Measurements from ENCODE around the gene SLC35F3. TPM values are rescaled to one million over a fixed set of nuclear protein-coding genes. Genes with fewer than 3 reads are reported as not detected.

SLC35F3 gene
- total RNA-seq, 2 experiments from 2014 or later = 0.08 TPM; not detected in 1

- H3K27ac ChIP-seq (ENCODE audit: low read depth in 1 of 2, low read length in 2 of 2) = no peak overlapping the region
- ATAC-seq (ENCODE audit: poor library complexity) (no peak), DNase-seq (no peak)
- H3K27me3 ChIP-seq (ENCODE audit: control insufficient read depth in 1 of 2, insufficient read depth in 2 of 2, low read length in 2 of 2) = peaks cover 2 to 3% of the 10 kb centered on the region in 2 experiments
- ChIA-PET CTCF (no interaction called here), POLR2A (no interaction called here)
- Mint-ChIP-seq H3K36me3 (ENCODE audit: low read depth) (no peaks in the 10 kb centered on the region), H3K4me3 (no peak overlapping the region), H3K27ac (no peak overlapping the region), H3K27me3 (peaks cover 15% of the 10 kb centered on the region), H3K4me1 (ENCODE audit: low read depth) (no peaks in the 10 kb centered on the region), H3K9me3 (no peaks in the 10 kb centered on the region)
- no peak for TF ChIP-seq CTCF (IDR thresholded peaks at IDR 0.05)
- intact Hi-C loops (cut with DNase I, micrococcal nuclease) = no loop called here
- H3K36me3 ChIP-seq (ENCODE audit: insufficient read depth, low read length) = no peaks in the 10 kb centered on the region
- no peaks in the 10 kb centered on the region for H3K4me1 ChIP-seq (ENCODE audit: insufficient read depth, low read length)
- H3K9me3 ChIP-seq (ENCODE audit: control insufficient read depth in 1 of 2, insufficient read depth in 1 of 2, low read length in 2 of 2) = no peaks in the 10 kb centered on the region
- H3K4me3 ChIP-seq (ENCODE audit: low read length) = no peak overlapping the region
Measured at GRCh38 chr1:233972563-233972950, 68.1 kb downstream of the SLC35F3 start.

GRCh38 chr1:233972951-233973635 lies 68.6 kb downstream of the SLC35F3 start:
- intact Hi-C loops (cut with DNase I, micrococcal nuclease) = no loop called here
- H3K36me3 Mint-ChIP-seq (ENCODE audit: low read depth) = no peaks in the 10 kb centered on the region
- DNase-seq (no peak), ATAC-seq (ENCODE audit: poor library complexity) (no peak)
- H3K9me3 Mint-ChIP-seq = no peaks in the 10 kb centered on the region
- no peaks in the 10 kb centered on the region for H3K4me1 Mint-ChIP-seq (ENCODE audit: low read depth)
- H3K4me1 ChIP-seq (ENCODE audit: insufficient read depth, low read length) = no peaks in the 10 kb centered on the region
- no peak for TF ChIP-seq CTCF (IDR thresholded peaks at IDR 0.05)
- no peaks in the 10 kb centered on the region for H3K36me3 ChIP-seq (ENCODE audit: insufficient read depth, low read length)
- H3K27me3 Mint-ChIP-seq = peaks cover 12% of the 10 kb centered on the region
- H3K27me3 ChIP-seq (ENCODE audit: control insufficient read depth in 1 of 2, insufficient read depth in 2 of 2, low read length in 2 of 2) = peaks cover 2 to 3% of the 10 kb centered on the region in 2 experiments
- H3K4me3 ChIP-seq (ENCODE audit: low read length) = no peak overlapping the region
- H3K27ac Mint-ChIP-seq = no peak overlapping the region
- ChIA-PET CTCF (no interaction called here), POLR2A (no interaction called here)
- H3K27ac ChIP-seq (ENCODE audit: low read depth in 1 of 2, low read length in 2 of 2) = no peak overlapping the region
- H3K9me3 ChIP-seq (ENCODE audit: control insufficient read depth in 1 of 2, insufficient read depth in 1 of 2, low read length in 2 of 2) = no peaks in the 10 kb centered on the region
- no peak overlapping the region for H3K4me3 Mint-ChIP-seq

GRCh38 chr1:233975486-233975885 lies 71.0 kb downstream of the SLC35F3 start:
- Histone ChIP-seq H3K36me3 (ENCODE audit: insufficient read depth, low read length) (no peaks in the 10 kb centered on the region), H3K27ac (ENCODE audit: low read depth in 1 of 2, low read length in 2 of 2) (no peak overlapping the region), H3K27me3 (ENCODE audit: control insufficient read depth in 1 of 2, insufficient read depth in 2 of 2, low read length in 2 of 2) (peaks cover 0 to 3% of the 10 kb centered on the region in 2 experiments), H3K4me1 (ENCODE audit: insufficient read depth, low read length) (no peaks in the 10 kb centered on the region), H3K4me3 (ENCODE audit: low read length) (no peak overlapping the region), H3K9me3 (ENCODE audit: control insufficient read depth in 1 of 2, insufficient read depth in 1 of 2, low read length in 2 of 2) (no peaks in the 10 kb centered on the region)
- H3K27me3 Mint-ChIP-seq = peaks cover 11% of the 10 kb centered on the region
- intact Hi-C loops (cut with DNase I, micrococcal nuclease) = no loop called here
- ChIA-PET CTCF (no interaction called here), POLR2A (no interaction called here)
- no peak for DNase-seq
- H3K27ac Mint-ChIP-seq = no peak overlapping the region
- H3K36me3 Mint-ChIP-seq (ENCODE audit: low read depth) = no peaks in the 10 kb centered on the region
- no peak for ATAC-seq (ENCODE audit: poor library complexity)
- H3K4me3 Mint-ChIP-seq = no peak overlapping the region
- no peak for TF ChIP-seq CTCF (IDR thresholded peaks at IDR 0.05)
- H3K4me1 Mint-ChIP-seq (ENCODE audit: low read depth) = no peaks in the 10 kb centered on the region
- H3K9me3 Mint-ChIP-seq = no peaks in the 10 kb centered on the region

Measured in CD4-positive, alpha-beta T cell (primary cell).